Measurements from ENCODE around the gene ZBTB2. TPM values are rescaled to one million over a fixed set of nuclear protein-coding genes. Genes with fewer than 3 reads are reported as not detected.
"Not testable (repeated sequence)": the region's sequence is repeated elsewhere in the genome, so short reads cannot be mapped to it uniquely, and the experiment has no call there.

The ZBTB2 gene
- total and polyA plus RNA-seq, 7 donors, result 7.1 to 14.7 (median 9.5) TPM

DNA sequence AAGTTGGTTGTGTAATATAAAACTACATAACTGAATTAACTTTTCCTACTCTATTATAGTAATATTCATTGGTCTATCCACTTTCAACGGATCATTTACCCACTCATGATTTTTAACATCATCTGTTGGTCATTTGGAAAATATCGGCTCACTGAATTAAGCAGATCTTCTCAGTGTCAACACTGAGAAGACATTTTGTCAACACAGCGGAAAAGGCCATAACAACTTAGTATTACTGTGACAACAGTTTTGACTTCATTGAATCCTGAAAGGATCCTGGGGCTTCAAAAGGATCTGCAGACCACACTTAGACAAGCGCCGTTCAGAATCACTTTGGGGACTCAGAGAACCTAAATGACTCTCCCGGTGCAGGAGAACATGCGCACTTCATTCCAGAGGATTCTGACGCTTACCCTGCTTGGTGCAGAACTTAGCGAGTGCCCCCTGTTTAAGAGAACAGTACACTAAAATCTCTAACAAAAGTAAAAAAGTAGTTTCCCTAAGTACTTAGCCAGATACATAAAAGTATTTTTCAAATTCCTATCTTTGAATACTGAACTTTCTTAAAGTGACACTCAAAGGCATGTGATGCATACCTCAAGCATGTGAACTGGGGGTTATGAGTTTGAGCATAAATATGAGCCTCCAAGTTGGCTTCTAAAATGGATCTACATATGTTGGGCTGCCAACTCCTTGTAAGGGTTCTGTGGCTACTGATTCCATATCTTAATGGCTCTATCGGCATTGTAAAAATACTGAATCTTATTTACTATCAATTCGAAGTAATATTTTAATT lies 4.0 kb downstream of the ZBTB2 start:
- 88 to 94% (median 94%) methylated on average over 11 of the region's 11 CpGs for WGBS, 3 donors
- no peak for TF ChIP-seq CTCF (IDR thresholded peaks at IDR 0.05)
- Histone ChIP-seq H3K36me3 (ENCODE audit: insufficient read depth in 1 of 2, low read depth in 1 of 2) (peaks cover 0 to 15% of the 10 kb centered on the region in 2 donors), H3K9me3 (no peaks in the 10 kb centered on the region), H3K27ac (peak overlapping the region; percentile 100), H3K27me3 (ENCODE audit: insufficient read depth in 3 of 3, low read length in 2 of 3) (no peaks in the 10 kb centered on the region), H3K4me3 (no peak overlapping the region), H3K4me1 (peaks cover 35% of the 10 kb centered on the region)
- ATAC-seq, result no peak
- no peak for DNase-seq
- intact Hi-C loops (cut with DNase I), result no loop called here

DNA sequence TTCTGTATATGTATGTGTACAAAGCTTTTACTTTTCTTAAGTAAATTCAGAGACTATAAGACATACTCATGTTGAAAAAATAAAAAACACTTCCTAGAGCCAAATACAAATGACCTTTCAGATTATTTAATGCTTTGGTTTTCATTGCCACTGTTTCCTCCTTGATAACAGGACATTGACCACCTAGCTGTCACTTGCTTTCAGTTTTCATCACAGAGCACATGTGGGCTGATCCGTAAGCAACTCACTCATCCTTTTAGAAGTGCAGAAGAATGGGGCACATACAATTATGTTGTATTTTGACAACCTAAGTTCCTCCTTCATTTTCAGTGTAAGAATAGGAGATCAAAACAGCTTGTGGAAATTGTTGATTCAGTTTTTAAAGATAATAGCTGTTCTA lies 6.2 kb downstream of the ZBTB2 start:
- TF ChIP-seq CTCF (IDR thresholded peaks at IDR 0.05), result no peak
- H3K27me3 ChIP-seq (ENCODE audit: insufficient read depth in 3 of 3, low read length in 2 of 3), result no peaks in the 10 kb centered on the region
- ATAC-seq (no peak), DNase-seq (no peak)
- no peak overlapping the region for H3K4me3 ChIP-seq
- WGBS, 3 donors, result 70 to 93% (median 71%) methylated on average over 1 of the region's 1 CpG
- no peak overlapping the region for H3K27ac ChIP-seq
- no peaks in the 10 kb centered on the region for H3K9me3 ChIP-seq
- intact Hi-C loops (cut with DNase I), result no loop called here
- peaks cover 37% of the 10 kb centered on the region for H3K4me1 ChIP-seq
- H3K36me3 ChIP-seq (ENCODE audit: insufficient read depth in 1 of 2, low read depth in 1 of 2), result peaks cover 0 to 15% of the 10 kb centered on the region in 2 donors

DNA sequence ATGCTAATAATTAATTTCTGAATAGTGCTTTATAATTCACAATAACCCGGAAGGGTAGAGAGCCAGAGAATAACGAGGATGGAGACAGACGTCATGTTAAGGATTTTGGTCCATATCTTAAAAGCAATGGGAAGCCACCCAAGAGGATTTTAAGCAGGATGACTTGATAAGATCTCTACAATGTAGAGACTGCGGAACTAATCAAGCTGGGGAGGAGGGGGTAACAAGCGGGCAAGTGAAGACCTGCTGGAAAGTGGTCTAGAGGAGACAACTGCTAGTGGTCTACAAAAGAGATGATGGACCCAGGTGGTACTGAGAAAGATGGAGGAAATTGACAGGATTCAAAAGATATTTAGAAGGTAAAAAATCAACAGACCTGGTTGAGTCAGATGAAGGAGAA lies 7.2 kb downstream of the ZBTB2 start:
- intact Hi-C loops (cut with DNase I), result no loop called here
- DNase-seq (no peak), ATAC-seq (no peak)
- TF ChIP-seq CTCF (IDR thresholded peaks at IDR 0.05), result no peak
- peaks cover 0 to 15% of the 10 kb centered on the region in 2 donors for H3K36me3 ChIP-seq (ENCODE audit: insufficient read depth in 1 of 2, low read depth in 1 of 2)
- no peak overlapping the region for H3K4me3 ChIP-seq
- no peaks in the 10 kb centered on the region for H3K9me3 ChIP-seq
- no peaks in the 10 kb centered on the region for H3K27me3 ChIP-seq (ENCODE audit: insufficient read depth in 3 of 3, low read length in 2 of 3)
- peaks cover 39% of the 10 kb centered on the region for H3K4me1 ChIP-seq
- H3K27ac ChIP-seq, result no peak overlapping the region
- WGBS, 3 donors, result 68 to 83% (median 82%) methylated on average over 5 of the region's 5 CpGs

- H3K27ac ChIP-seq; ATAC-seq; H3K9me3 ChIP-seq; H3K36me3 ChIP-seq (ENCODE audit: insufficient read depth in 1 of 2, low read depth in 1 of 2); H3K27me3 ChIP-seq (ENCODE audit: insufficient read depth in 3 of 3, low read length in 2 of 3); H3K4me3 ChIP-seq; DNase-seq; intact Hi-C loops (cut with DNase I): not testable (repeated sequence)
- peaks cover 23% of the 10 kb centered on the region for H3K4me1 ChIP-seq
- WGBS, 3 donors, result 96 to 98% (median 97%) methylated on average over 9 of the region's 9 CpGs
Measured at GRCh38 chr6:151382631-151383030, 8.7 kb downstream of the ZBTB2 start.

DNA sequence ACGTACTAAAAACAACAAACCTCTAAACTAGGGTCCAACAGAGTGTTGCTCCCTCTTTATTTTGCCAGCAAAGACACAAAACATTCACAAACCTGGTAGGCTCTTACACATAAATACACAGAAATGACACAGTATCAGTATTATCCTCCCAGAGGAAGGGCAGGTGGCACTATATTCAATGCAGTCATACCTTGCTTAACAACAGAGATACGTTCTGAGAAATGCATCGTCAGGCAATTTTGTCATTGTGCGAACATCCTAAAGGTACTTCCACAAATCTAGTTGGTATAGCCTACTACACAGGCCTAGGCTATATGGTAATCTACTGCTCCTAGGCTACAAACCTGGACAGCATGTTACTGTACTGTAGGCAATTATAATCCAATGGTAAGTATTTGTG lies 9.6 kb downstream of the ZBTB2 start:
- no peak for ATAC-seq
- intact Hi-C loops (cut with DNase I), result no loop called here
- no peaks in the 10 kb centered on the region for H3K27me3 ChIP-seq (ENCODE audit: insufficient read depth in 3 of 3, low read length in 2 of 3)
- no peak for DNase-seq
- H3K4me3 ChIP-seq, result no peak overlapping the region
- peaks cover 19% of the 10 kb centered on the region for H3K4me1 ChIP-seq
- H3K36me3 ChIP-seq (ENCODE audit: insufficient read depth in 1 of 2, low read depth in 1 of 2), result peaks cover 0 to 9% of the 10 kb centered on the region in 2 donors
- TF ChIP-seq CTCF (IDR thresholded peaks at IDR 0.05), result no peak
- no peak overlapping the region for H3K27ac ChIP-seq
- 86 to 95% (median 89%) methylated on average over 4 of the region's 4 CpGs for whole genome bisulfite sequencing, 3 donors
- H3K9me3 ChIP-seq, result no peaks in the 10 kb centered on the region
